Spleen (tissue), 11 donors: ENCODE results near the gene SNX2. TPM values are rescaled to one million over a fixed set of nuclear protein-coding genes. Genes with fewer than 3 reads are reported as not detected.

Source experiments
- DNase-seq: peaks from one replicate; pipeline ENCODE4 v3.0.0-alpha.2; 2020
- H3K27ac ChIP-seq, 8 donors: fragments of 200-600 bp; sonication (generic) in 7 of 8; 1 replicate in 4 of 8; 2 replicates in 4 of 8; pipeline versions ENCODE4 v1.5.0 to v1.8.0; 2016 to 2021; ENCODE audit warnings: inconsistent platforms in 4 of 8, mild to moderate bottlenecking in 4 of 8, moderate library complexity in 1 of 8
- H3K27me3 ChIP-seq, 7 donors: fragments of 200-600 bp; sonication (generic) in 6 of 7; replicated peaks in 1 of 7; 1 replicate in 4 of 7; 2 replicates in 3 of 7; pipeline versions ENCODE4 v1.5.0 to v1.8.0; 2016 to 2021; ENCODE audit warnings: inconsistent platforms in 3 of 7, mild to moderate bottlenecking in 1 of 7
- H3K36me3 ChIP-seq, 6 donors: fragments of 200-600 bp; sonication (generic) in 5 of 6; 1 replicate in 4 of 6; 2 replicates in 2 of 6; pipeline versions ENCODE4 v1.5.0 to v1.8.0; 2016 to 2021; ENCODE audit warnings: inconsistent platforms in 2 of 6
- H3K4me1 ChIP-seq, 6 donors: fragments of 200-600 bp; sonication (generic) in 5 of 6; 1 replicate in 3 of 6; 2 replicates in 3 of 6; pipeline versions ENCODE4 v1.5.0 to v1.8.0; 2016 to 2021; ENCODE audit warnings: inconsistent platforms in 3 of 6
- H3K4me3 ChIP-seq, 8 donors: fragments of 200-600 bp; sonication (generic) in 7 of 8; 1 replicate in 4 of 8; 2 replicates in 4 of 8; pipeline versions ENCODE4 v1.5.0 to v1.8.0; 2016 to 2021; ENCODE audit warnings: inconsistent platforms in 4 of 8, mild to moderate bottlenecking in 4 of 8, moderate library complexity in 2 of 8
- H3K9me3 ChIP-seq, 8 donors: fragments of 200-600 bp; sonication (generic) in 7 of 8; 1 replicate in 4 of 8; 2 replicates in 4 of 8; pipeline versions ENCODE4 v1.5.0 to v1.8.0; 2016 to 2021; ENCODE audit warnings: inconsistent platforms in 4 of 8
- CTCF ChIP-seq, 11 experiments: fragments of 200-600 bp in 7 of 11; fragments of 450-650 bp in 4 of 11; sonication (generic) in 4 of 11; IDR thresholded peaks in 8 of 11; conservative IDR thresholded peaks in 3 of 11; 1 replicate in 7 of 11; 2 replicates in 4 of 11; pipeline versions ENCODE4 v1.4.0 to v1.8.0; 2016 to 2021; ENCODE audit warnings: antibody characterized with exemption in 11 of 11, inconsistent platforms in 4 of 11, mild to moderate bottlenecking in 1 of 11
- POLR2A ChIP-seq, 3 donors: fragments of 450-650 bp; IDR thresholded peaks; one replicate each; pipeline ENCODE4 v1.5.1; 2017; ENCODE audit warnings: antibody characterized with exemption in 3 of 3, mild to moderate bottlenecking in 1 of 3
- POLR2AphosphoS5 ChIP-seq, 3 donors: sonication (generic); formaldehyde crosslinking; IDR thresholded peaks; one replicate each; pipeline ENCODE4 v1.5.1; 2017; ENCODE audit warnings: antibody characterized with exemption in 3 of 3
- WGBS, 5 donors: extraction: QIAGEN DNeasy Blood & Tissue Kit in 3 of 5; methylation state at CpG; one replicate each; pipeline versions ENCODE4 v1.1.5 to v1.1.7; 2013 to 2018; 5-methylcytosine and 5-hydroxymethylcytosine counted together
- intact Hi-C: fragments of 100-400 bp; cut with DNase I; formaldehyde crosslinking; loops from one replicate; pipeline ENCODE4 v1.15.0; 2023; ENCODE audit warnings: low total_unique reads
- polyA plus RNA-seq, 3 donors: library from polyadenylated mRNA; stranded (reverse); fragments of 200-250 nt; gene quantifications; one replicate each; pipeline ENCODE4 v1.2.1, GENCODE V29; 2013
- total RNA-seq, 7 donors: library from RNA; depleted of rRNA in 3 of 7; stranded (reverse); fragments of >200 nt in 3 of 7; fragmentation: NEBNext Ultra II Directional in 4 of 7; extraction: Animal tissue kit (Norgen Biotek cat#: 25700) in 4 of 7; gene quantifications; one replicate each; pipeline versions ENCODE4 v1.1.0 to v1.2.1, GENCODE V29; 2016 to 2021
- donor health status: healthy with polysubstance abuse.
- donor health status: DM: no; HTN: no; CAD: no; lungs with moderate emphysema.
- donor health status: DM: no; HTN: no; CAD: no.
- donor health status: Bipolar disorder and iron deficiency.
- donor health status: healthy.
- donor health status: DM: no; HTN: no; CAD: no.
- donor health status: DM: yes; HTN: yes; CAD: no.

The SNX2 gene
- total and polyA plus RNA-seq, 10 donors = 69.0 to 158 (median 132) TPM

DNA sequence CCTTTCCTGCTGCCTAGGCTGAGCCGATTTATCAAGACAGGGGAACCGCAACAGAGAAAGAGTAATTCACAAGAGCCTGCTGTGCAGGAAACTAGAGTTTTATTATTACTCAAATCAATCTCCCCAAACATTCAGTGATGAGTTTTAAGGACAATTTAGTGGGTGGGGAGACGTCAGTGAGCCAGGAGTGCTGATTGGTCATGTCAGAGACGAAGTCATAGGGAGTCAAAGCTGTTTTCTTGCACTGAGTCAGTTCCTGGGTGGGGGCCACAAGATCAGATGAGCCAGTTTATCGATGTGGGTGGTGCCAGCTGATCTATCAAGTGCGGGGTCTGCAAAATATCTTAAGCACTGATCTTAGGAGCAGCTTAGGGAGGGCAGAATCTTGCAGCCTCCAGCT is 89.5 kb downstream of the SNX2 start:
- Histone ChIP-seq H3K27ac (no peak overlapping the region), H3K4me3 (no peak overlapping the region), H3K36me3 (peaks cover 0 to 20% (median 0%) of the 10 kb centered on the region in 6 donors), H3K9me3 (no peaks in the 10 kb centered on the region), H3K4me1 (no peaks in the 10 kb centered on the region), H3K27me3 (no peaks in the 10 kb centered on the region)
- intact Hi-C loops = no loop called here
- WGBS, 5 donors = 79 to 92% (median 85%) methylated on average over 6 of the region's 6 CpGs
- TF ChIP-seq CTCF (IDR thresholded peaks at IDR 0.05 in 8 of 11, conservative IDR thresholded peaks at IDR 0.05 in 3 of 11) (no peak), POLR2A (IDR thresholded peaks at IDR 0.05) (no peak), POLR2AphosphoS5 (IDR thresholded peaks at IDR 0.05) (no peak)
- no peak for DNase-seq

DNA sequence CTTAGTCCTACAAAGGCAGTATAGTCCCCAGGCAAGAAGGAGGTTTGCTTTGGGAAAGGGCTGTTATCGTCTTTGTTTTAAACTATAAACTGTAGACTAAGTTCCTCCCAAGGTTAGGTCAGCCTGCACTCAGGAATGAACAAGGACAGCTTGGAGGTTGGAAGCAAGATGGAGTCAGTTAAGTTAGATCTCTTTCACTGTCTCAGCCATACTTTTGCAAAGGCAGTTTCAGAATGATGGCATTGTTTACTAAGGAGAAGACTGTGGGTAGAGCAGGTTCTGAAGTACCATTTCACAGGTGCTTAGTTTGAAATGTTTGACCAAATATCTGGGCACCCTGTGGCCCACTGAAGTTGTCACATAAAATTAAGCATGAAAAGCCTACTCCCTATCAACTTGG is 90.0 kb downstream of the SNX2 start:
- Histone ChIP-seq H3K27ac (no peak overlapping the region), H3K36me3 (peaks cover 0 to 20% (median 0%) of the 10 kb centered on the region in 6 donors), H3K4me1 (no peaks in the 10 kb centered on the region), H3K9me3 (no peaks in the 10 kb centered on the region), H3K4me3 (no peak overlapping the region), H3K27me3 (no peaks in the 10 kb centered on the region)
- TF ChIP-seq POLR2A (IDR thresholded peaks at IDR 0.05) (no peak), POLR2AphosphoS5 (IDR thresholded peaks at IDR 0.05) (no peak), CTCF (IDR thresholded peaks at IDR 0.05 in 8 of 11, conservative IDR thresholded peaks at IDR 0.05 in 3 of 11) (no peak)
- 57 to 88% (median 83%) methylated on average over 1 of the region's 1 CpG for WGBS, 5 donors
- intact Hi-C loops = no loop called here
- DNase-seq = no peak

- Histone ChIP-seq H3K4me1 (peaks cover 0 to 9% (median 1%) of the 10 kb centered on the region in 6 donors), H3K9me3 (no peaks in the 10 kb centered on the region), H3K27me3 (no peaks in the 10 kb centered on the region), H3K4me3 (no peak overlapping the region), H3K36me3 (peaks cover 0 to 20% (median 0%) of the 10 kb centered on the region in 6 donors), H3K27ac (no peak overlapping the region)
- DNase-seq = no peak
- 80 to 93% (median 89%) methylated on average over 7 of the region's 7 CpGs for WGBS, 5 donors
- no peak for TF ChIP-seq CTCF (IDR thresholded peaks at IDR 0.05 in 8 of 11, conservative IDR thresholded peaks at IDR 0.05 in 3 of 11)
- TF ChIP-seq POLR2A (IDR thresholded peaks at IDR 0.05) = no peak
- no peak for TF ChIP-seq POLR2AphosphoS5 (IDR thresholded peaks at IDR 0.05)
- intact Hi-C loops = no loop called here
These were observed 95.5 kb downstream of the SNX2 start for GRCh38 chr5:122870219-122870856.

- WGBS, 5 donors = 85 to 93% (median 87%) methylated on average over 8 of the region's 8 CpGs
- H3K4me3 ChIP-seq = no peak overlapping the region
These were observed 96.8 kb downstream of the SNX2 start for GRCh38 chr5:122871661-122872060.

More at GRCh38 chr5:122871661-122872060, 96.8 kb downstream of the SNX2 start:
- H3K4me1 ChIP-seq = peaks cover 0 to 9% (median 1%) of the 10 kb centered on the region in 6 donors
- no peak for DNase-seq
- TF ChIP-seq POLR2A (IDR thresholded peaks at IDR 0.05) = no peak
- TF ChIP-seq POLR2AphosphoS5 (IDR thresholded peaks at IDR 0.05) = no peak
- no peak for TF ChIP-seq CTCF (IDR thresholded peaks at IDR 0.05 in 8 of 11, conservative IDR thresholded peaks at IDR 0.05 in 3 of 11)
- intact Hi-C loops = no loop called here
- no peaks in the 10 kb centered on the region for H3K9me3 ChIP-seq
- H3K36me3 ChIP-seq = peaks cover 0 to 13% (median 0%) of the 10 kb centered on the region in 6 donors
- no peaks in the 10 kb centered on the region for H3K27me3 ChIP-seq
- no peak overlapping the region for H3K27ac ChIP-seq
